Mesenchymal stem cell (in vitro differentiated cells and primary cell): Measurements from ENCODE around the gene TALDO1.

ENCODE experiments used
- DNase-seq: peaks from one replicate; pipeline ENCODE4 v3.0.0-alpha.2; 2013
- H2AFZ ChIP-seq: one replicate; pipeline ENCODE4 v1.6.1; 2013; ENCODE audit warnings: low read depth, mild to moderate bottlenecking, control low read depth, inconsistent platforms, low read length, moderate library complexity
- H2AK5ac ChIP-seq: 2 replicates; pipeline ENCODE4 v1.6.1; 2013; ENCODE audit warnings: low read length, moderate library complexity, mild to moderate bottlenecking, inconsistent platforms; ENCODE audit not compliant: severe bottlenecking
- H2BK120ac ChIP-seq: one replicate; pipeline ENCODE4 v1.6.1; 2013; ENCODE audit warnings: low read depth, mild to moderate bottlenecking, inconsistent platforms, low read length, moderate library complexity
- H2BK12ac ChIP-seq, 2 experiments: one replicate each; pipeline ENCODE4 v1.6.1; 2013; ENCODE audit warnings: inconsistent platforms in 2 of 2, low read length in 2 of 2, mild to moderate bottlenecking in 2 of 2, moderate library complexity in 2 of 2, control low read depth in 1 of 2
- H2BK15ac ChIP-seq: one replicate; pipeline ENCODE4 v1.6.1; 2013; ENCODE audit warnings: mild to moderate bottlenecking, low read depth, inconsistent platforms; ENCODE audit not compliant: poor library complexity, severe bottlenecking
- H2BK5ac ChIP-seq: 2 replicates; pipeline ENCODE4 v1.6.1; 2013; ENCODE audit warnings: low read depth, mild to moderate bottlenecking, low read length, control low read depth, inconsistent platforms; ENCODE audit not compliant: poor library complexity, severe bottlenecking
- H3K14ac ChIP-seq, 2 experiments: one replicate each; pipeline ENCODE4 v1.6.1; 2013; ENCODE audit warnings: inconsistent platforms in 2 of 2, low read length in 2 of 2, control low read depth in 1 of 2, mild to moderate bottlenecking in 1 of 2, moderate library complexity in 1 of 2
- H3K18ac ChIP-seq, 2 experiments: one replicate each; pipeline ENCODE4 v1.6.1; 2013; ENCODE audit warnings: inconsistent platforms in 2 of 2, low read length in 2 of 2, control low read depth in 1 of 2, low read depth in 1 of 2, mild to moderate bottlenecking in 1 of 2
- H3K23ac ChIP-seq, 2 experiments: one replicate each; pipeline ENCODE4 v1.6.1; 2013; ENCODE audit warnings: inconsistent platforms in 2 of 2, low read length in 2 of 2, mild to moderate bottlenecking in 2 of 2, moderate library complexity in 2 of 2, control low read depth in 1 of 2
- H3K27ac ChIP-seq: 2 replicates; pipeline ENCODE4 v1.5.1; 2013; ENCODE audit warnings: mild to moderate bottlenecking, moderate library complexity, low read length, control low read depth, inconsistent platforms; ENCODE audit not compliant: poor library complexity, severe bottlenecking
- H3K27me3 ChIP-seq, 2 experiments: 2 replicates each; pipeline versions ENCODE4 v1.6.1 to v1.7.0; 2013; ENCODE audit warnings: low read length in 2 of 2, mild to moderate bottlenecking in 2 of 2, moderate library complexity in 2 of 2, control low read depth in 1 of 2, inconsistent platforms in 1 of 2; ENCODE audit not compliant: control insufficient read depth in 1 of 2, insufficient read depth in 1 of 2
- H3K36me3 ChIP-seq, 2 experiments: 2 replicates each; pipeline versions ENCODE4 v1.6.1 to v1.7.0; 2013; ENCODE audit warnings: low read length in 2 of 2, control low read depth in 1 of 2, inconsistent platforms in 1 of 2, low read depth in 1 of 2, mild to moderate bottlenecking in 1 of 2; ENCODE audit not compliant: insufficient read depth in 2 of 2, control insufficient read depth in 1 of 2
- H3K4ac ChIP-seq, 2 experiments: one replicate each; pipeline ENCODE4 v1.6.1; 2013; ENCODE audit warnings: inconsistent platforms in 2 of 2, low read length in 2 of 2, mild to moderate bottlenecking in 2 of 2, moderate library complexity in 2 of 2, control low read depth in 1 of 2, low read depth in 1 of 2
- H3K4me1 ChIP-seq: 2 replicates; pipeline ENCODE4 v1.6.1; 2013; ENCODE audit warnings: low read depth, low read length, control low read depth; ENCODE audit not compliant: control insufficient read depth, insufficient read depth
- H3K4me2 ChIP-seq: 2 replicates; pipeline ENCODE4 v1.6.1; 2013; ENCODE audit warnings: low read length, mild to moderate bottlenecking, inconsistent platforms; ENCODE audit not compliant: poor library complexity, severe bottlenecking
- H3K4me3 ChIP-seq, 2 experiments: 2 replicates each; pipeline versions ENCODE4 v1.5.1 to v1.7.0; 2013; ENCODE audit warnings: low read length in 2 of 2, mild to moderate bottlenecking in 2 of 2, control low read depth in 1 of 2, low read depth in 1 of 2; ENCODE audit not compliant: insufficient read depth in 1 of 2
- H3K79me1 ChIP-seq: replicated peaks from 2 replicates; pipeline ENCODE4 v1.6.1; 2013; ENCODE audit warnings: mild to moderate bottlenecking, control low read depth, low read length, inconsistent platforms; ENCODE audit not compliant: poor library complexity, severe bottlenecking
- H3K9ac ChIP-seq: 2 replicates; pipeline ENCODE4 v1.7.0; 2013; ENCODE audit warnings: mild to moderate bottlenecking, low read length, moderate library complexity
- H3K9me3 ChIP-seq: 2 replicates; pipeline ENCODE4 v1.7.0; 2013; ENCODE audit warnings: mild to moderate bottlenecking, low read length; ENCODE audit not compliant: control insufficient read depth
- H4K8ac ChIP-seq: one replicate; pipeline ENCODE4 v1.6.1; 2013; ENCODE audit warnings: inconsistent platforms, mild to moderate bottlenecking, low read length, moderate library complexity
- H4K91ac ChIP-seq: one replicate; pipeline ENCODE4 v1.6.1; 2013; ENCODE audit warnings: mild to moderate bottlenecking, low read length, inconsistent platforms
- whole genome bisulfite sequencing: methylation state at CpG from one replicate; pipeline ENCODE4 v1.1.7; 2013; ENCODE audit warnings: mixed read lengths; 5-methylcytosine and 5-hydroxymethylcytosine counted together

Gene TALDO1

GRCh38 chr11:770642-771616 is 23.7 kb downstream of the TALDO1 start:
- Histone ChIP-seq H2BK12ac (no peak overlapping the region), H3K14ac (no peak overlapping the region), H2AFZ (no peak overlapping the region), H3K4ac (no peak overlapping the region), H4K8ac (no peak overlapping the region), H3K79me1 (peaks cover 33% of the 10 kb centered on the region), H2AK5ac (peak overlapping the region; percentile 11), H2BK5ac (no peak overlapping the region), H3K27me3 (no peaks in the 10 kb centered on the region), H4K91ac (peak overlapping the region; percentile 54), H3K23ac (no peak overlapping the region), H2BK15ac (no peak overlapping the region), H3K27ac (no peak overlapping the region), H3K9ac (no peak overlapping the region), H3K36me3 (peaks cover 62 to 73% of the 10 kb centered on the region in 2 experiments), H3K9me3 (no peaks in the 10 kb centered on the region), H2BK120ac (no peak overlapping the region), H3K4me1 (peaks cover 44% of the 10 kb centered on the region), H3K4me2 (no peak overlapping the region), H3K4me3 (no peak overlapping the region), H3K18ac (no peak overlapping the region)
- DNase-seq = no peak
- 96% methylated on average over 32 of the region's 32 CpGs for WGBS

GRCh38 chr11:771617-772204 is 24.4 kb downstream of the TALDO1 start:
- Histone ChIP-seq H3K23ac (no peak overlapping the region), H3K14ac (no peak overlapping the region), H2BK120ac (no peak overlapping the region), H3K36me3 (peaks cover 54 to 67% of the 10 kb centered on the region in 2 experiments), H3K27me3 (no peaks in the 10 kb centered on the region), H4K8ac (no peak overlapping the region), H3K4me2 (no peak overlapping the region), H3K9me3 (no peaks in the 10 kb centered on the region), H2AFZ (no peak overlapping the region), H2AK5ac (no peak overlapping the region), H3K4me3 (no peak overlapping the region), H3K18ac (no peak overlapping the region), H3K27ac (no peak overlapping the region), H4K91ac (no peak overlapping the region), H2BK12ac (no peak overlapping the region), H2BK5ac (no peak overlapping the region), H3K4me1 (peaks cover 44% of the 10 kb centered on the region), H3K79me1 (peaks cover 31% of the 10 kb centered on the region), H2BK15ac (no peak overlapping the region), H3K9ac (no peak overlapping the region), H3K4ac (no peak overlapping the region)
- 96% methylated on average over 15 of the region's 15 CpGs for WGBS
- no peak for DNase-seq

GRCh38 chr11:772429-773390 is 25.4 kb downstream of the TALDO1 start:
- Histone ChIP-seq H3K23ac (no peak overlapping the region), H4K8ac (no peak overlapping the region), H2AFZ (no peak overlapping the region), H2BK5ac (no peak overlapping the region), H2BK120ac (no peak overlapping the region), H4K91ac (no peak overlapping the region), H3K18ac (no peak overlapping the region), H3K79me1 (peaks cover 31% of the 10 kb centered on the region), H3K27ac (no peak overlapping the region), H3K36me3 (peaks cover 45 to 62% of the 10 kb centered on the region in 2 experiments), H3K4me2 (no peak overlapping the region), H3K4me3 (no peak overlapping the region), H2BK12ac (no peak overlapping the region), H3K27me3 (no peaks in the 10 kb centered on the region), H3K9me3 (no peaks in the 10 kb centered on the region), H2BK15ac (no peak overlapping the region), H3K14ac (no peak overlapping the region), H3K4ac (no peak overlapping the region), H3K4me1 (peaks cover 37% of the 10 kb centered on the region), H3K9ac (no peak overlapping the region), H2AK5ac (no peak overlapping the region)
- no peak for DNase-seq
- 95% methylated on average over 34 of the region's 34 CpGs for WGBS
